ENCODE measurements around the gene TIAM1.

GRCh38 chr21:31254131-31254530, 89.9 kb downstream of the TIAM1 start:
- TF ChIP-seq SREBF2 (IDR thresholded peaks at IDR 0.05) (no peak), CTCF (IDR thresholded peaks at IDR 0.05) (no peak)
